GM15510 (cell line): ENCODE results near the gene HEXD.

ENCODE experiments used
- POLR2A ChIP-seq: IDR thresholded peaks from 3 replicates; pipeline ENCODE4 v1.6.1; 2011; ENCODE audit warnings: borderline replicate concordance; ENCODE audit not compliant: insufficient read length; ENCODE audit errors: extremely low read depth

HEXD gene

GRCh38 chr17:82390015-82390859, 27.9 kb upstream of the HEXD start:
- TF ChIP-seq POLR2A, result no peak

DNA sequence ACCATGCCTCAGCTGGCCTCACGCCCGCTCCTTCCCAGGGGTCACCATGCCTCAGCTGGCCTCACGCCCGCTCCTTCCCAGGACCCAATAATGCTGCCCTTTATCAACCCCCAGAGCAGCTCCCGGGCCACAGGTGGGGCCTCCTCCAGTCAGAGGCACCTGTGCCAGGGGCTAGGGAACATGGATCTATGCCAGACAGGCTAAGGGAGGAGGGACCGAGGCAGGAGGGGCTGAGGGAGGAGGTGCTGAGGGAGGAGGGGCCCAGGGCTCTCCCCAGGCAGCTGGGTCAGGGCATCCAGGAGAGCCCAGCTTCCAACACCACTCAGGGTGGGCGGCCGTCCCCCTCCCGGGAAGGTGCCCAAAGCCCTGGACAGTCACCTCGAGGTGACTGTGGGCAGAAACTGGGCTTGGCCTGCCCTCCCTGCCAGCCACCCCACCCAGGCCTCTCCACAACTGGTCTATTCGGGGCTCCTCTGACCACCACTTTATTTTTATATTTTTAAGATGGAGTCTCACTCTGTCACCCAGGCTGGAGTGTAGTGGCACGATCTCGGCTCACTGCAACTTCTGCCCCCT, 27.2 kb upstream of the HEXD start:
- no peak for TF ChIP-seq POLR2A

- no peak for TF ChIP-seq POLR2A
These were observed 26.6 kb upstream of the HEXD start for GRCh38 chr17:82391496-82392066.

DNA sequence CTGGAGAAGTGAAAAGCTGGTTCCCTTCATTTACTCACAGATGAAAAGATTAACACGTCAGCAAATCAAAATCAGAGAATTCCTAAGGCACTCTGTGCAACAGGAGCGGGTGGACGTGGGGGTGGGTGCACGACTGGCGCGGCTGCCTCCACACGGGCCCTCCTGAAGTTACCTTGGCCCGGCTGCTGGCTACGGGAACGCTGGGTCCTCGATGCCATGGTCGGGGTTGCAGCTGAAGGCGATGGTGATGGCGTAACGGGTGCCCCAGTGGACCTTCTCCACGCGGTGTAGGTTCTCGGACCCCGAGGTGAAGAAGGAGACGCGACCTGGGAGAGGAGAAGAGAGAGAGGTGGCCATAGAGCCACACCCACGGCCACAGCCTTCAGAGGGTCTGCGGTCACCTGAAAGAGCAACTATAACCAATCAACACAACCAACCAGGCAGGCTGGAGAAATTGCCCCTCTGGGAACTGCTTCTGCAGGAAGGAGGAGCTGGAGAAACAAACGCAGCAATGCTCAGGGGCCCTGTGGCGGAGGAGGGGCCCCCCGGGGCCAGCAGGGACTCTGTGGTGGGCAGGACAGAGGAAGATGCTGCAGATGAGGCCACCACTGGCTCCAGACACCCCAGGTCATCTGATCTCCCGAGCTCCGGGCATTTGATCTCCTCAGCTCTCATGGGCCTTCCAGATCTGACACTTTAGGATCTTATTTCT, 25.8 kb upstream of the HEXD start:
- no peak for TF ChIP-seq POLR2A

GRCh38 chr17:82392941-82393340, 25.2 kb upstream of the HEXD start:
- TF ChIP-seq POLR2A, result no peak

GRCh38 chr17:82394278-82394677, 23.9 kb upstream of the HEXD start:
- no peak for TF ChIP-seq POLR2A

DNA sequence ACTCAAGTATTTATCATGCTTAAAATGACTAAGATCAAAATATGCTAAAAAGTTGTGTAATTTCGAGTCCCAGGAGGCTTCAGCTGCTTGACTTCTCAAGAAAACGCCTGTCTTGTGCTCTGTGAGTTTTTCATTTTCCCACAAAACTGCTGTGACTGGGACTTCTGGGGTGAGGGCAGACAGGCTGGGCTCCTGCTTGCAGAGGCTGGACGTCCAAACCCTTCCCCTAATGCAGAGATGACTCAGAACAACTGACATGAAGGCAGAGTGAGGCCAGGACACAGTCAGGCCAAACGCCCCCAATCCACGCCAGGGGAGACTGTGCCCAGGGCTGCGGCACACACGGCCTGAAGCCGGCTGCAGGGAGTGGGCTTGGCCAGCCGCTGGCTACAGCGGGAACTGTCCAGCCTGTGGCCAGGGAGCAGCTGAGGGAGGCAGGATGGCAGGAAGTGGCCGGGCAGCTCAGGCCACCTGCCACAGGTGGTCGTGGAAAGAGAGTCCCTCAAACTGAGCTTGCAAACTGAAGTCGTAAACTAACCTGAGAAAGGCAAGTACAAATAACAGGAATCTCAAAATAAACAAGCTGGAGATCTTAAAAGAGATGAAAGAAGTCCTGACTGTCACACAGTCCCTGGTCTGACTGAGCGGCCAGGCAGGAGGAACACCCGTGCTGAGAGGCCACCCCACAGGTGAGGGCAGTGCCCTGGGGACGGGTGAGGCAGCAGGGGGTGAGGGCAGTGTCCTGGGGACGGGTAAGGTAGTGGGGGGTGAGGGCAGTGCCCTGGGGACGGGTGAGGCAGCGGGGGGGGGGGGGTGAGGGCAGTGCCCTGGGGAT, 21.3 kb upstream of the HEXD start:
- no peak for TF ChIP-seq POLR2A

DNA sequence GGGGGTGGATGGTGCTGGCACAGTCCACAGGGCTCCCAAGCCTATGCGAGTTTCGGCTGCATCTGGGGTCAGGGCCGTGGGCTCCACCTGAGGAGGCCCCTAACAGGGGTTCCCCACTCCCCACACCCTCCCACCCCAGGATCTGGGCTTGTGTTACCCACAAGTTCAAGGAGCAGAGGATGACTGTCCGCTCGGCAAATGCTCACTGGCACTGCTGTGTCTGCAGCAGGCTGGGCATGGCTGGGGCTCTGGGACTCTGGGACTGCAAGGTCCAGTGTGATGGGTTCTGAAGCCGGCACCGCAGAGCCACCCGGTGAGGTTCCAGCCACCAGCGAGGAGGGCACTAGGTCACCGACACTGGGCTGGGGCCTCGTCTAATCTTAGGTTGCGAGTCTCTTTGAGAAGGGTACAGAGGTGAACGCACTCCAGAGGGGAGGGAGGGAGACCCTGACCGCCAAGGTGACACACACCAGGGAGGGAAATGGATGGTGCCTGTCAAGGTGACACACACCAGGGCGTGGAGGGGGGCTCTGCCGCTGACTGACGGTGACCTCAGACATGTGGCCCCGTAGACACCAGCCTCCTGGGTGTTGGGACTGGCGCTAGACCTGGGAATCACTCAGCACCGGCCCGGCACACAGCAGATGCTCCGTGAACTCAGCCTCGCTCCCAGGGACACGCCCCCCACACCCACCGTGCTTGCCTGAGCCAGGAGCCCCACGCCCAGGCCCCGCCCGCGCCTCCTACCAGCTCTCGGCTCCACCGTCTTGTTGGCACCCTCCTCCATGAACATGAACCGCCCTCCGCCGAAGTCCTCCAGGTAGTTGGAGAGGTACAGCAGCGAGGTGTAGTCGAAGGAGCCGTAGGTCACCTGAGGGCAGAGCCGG, 20.5 kb upstream of the HEXD start:
- TF ChIP-seq POLR2A, result no peak

GRCh38 chr17:82399041-82399441, 19.1 kb upstream of the HEXD start:
- TF ChIP-seq POLR2A, result no peak

DNA sequence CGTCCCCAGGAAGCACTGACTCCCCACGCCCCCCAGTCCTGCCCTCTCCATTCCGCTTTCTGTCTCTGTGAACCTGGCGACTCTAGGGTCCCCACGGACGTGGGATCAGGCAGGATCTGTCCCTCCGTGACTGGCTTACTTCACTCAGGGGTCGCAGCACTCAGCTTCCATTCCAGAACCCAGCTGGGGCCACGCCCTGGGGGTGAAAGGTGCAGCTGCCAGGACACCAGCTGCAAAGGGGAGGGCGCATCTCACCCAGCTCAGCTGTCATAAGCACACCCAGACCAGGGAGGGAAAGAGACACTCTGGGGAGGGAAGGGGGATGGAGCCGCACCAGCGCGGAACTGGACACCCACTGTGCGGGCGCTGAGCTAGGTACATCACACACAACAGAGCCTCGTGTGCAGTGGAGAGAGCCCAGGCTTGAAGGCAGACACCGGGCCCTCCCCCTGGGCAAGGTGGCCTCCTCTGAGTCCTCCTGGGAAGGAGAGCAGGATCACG, 18.5 kb upstream of the HEXD start:
- TF ChIP-seq POLR2A, result no peak

- no peak for TF ChIP-seq POLR2A
These were observed 17.9 kb upstream of the HEXD start for GRCh38 chr17:82400206-82400605.

DNA sequence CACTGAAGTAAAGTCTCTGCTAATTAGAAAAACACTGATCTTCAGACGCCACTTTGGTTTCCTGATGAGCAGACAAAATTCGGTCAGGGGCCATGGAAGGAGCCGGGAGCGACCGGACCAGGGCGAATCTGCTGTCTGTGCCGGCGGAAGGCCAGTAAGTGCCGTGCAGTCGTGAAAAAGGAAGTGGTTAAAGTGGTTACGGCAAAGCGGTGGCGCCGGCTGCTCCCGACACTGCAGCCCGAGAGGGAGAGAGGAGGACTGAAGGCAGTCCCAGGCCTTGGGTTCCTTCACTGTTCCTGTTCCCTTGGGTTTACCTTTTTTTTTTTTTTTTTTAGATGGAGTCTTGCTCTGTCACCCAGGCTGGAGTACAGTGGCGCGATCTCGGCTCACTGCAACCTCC, 17.3 kb upstream of the HEXD start:
- TF ChIP-seq POLR2A, result no peak

GRCh38 chr17:82402865-82403264, 15.3 kb upstream of the HEXD start:
- no peak for TF ChIP-seq POLR2A
